GM21737 (cell line): ENCODE measurements around the gene IL12RB1.

Source experiments
- ATAC-seq: cut with Tn5 transposase; IDR thresholded peaks from one replicate; pipeline ENCODE4 v1.9.1; 2021; ENCODE audit warnings: mild to moderate bottlenecking, moderate library complexity; ENCODE audit not compliant: unreplicated experiment

The IL12RB1 gene

DNA sequence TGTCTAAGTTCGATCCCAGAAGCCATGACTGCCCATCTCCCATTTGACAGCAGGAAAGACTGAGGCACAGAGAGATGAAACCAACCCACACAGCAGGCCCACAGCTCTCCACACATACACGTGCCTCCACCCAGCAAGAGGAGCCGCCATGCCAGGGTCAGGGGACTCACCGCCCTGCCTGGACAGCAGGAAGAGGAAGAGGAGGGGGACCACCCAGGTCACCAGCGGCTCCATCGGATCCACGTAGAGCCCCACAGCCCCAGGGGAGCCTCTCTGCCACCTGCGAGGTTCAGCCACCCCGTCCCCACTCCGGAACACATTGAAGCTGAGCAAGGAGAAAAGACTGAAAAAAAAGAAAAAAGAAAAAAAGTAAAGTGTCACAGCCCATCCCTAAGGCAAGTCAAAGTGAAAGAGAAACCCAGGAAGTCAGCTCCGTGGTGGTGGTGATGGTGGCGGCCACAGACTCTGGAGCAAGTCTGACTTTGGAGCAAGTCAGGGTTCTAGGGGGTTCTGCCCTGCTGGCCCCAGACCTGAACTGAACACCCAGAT is at the start of gene IL12RB1:
TSS of gene IL12RB1 (minus strand) at position 345 of the 549 bp plus-strand sequence. CDS start at position 234, 111 bp downstream.
- no peak for ATAC-seq

DNA sequence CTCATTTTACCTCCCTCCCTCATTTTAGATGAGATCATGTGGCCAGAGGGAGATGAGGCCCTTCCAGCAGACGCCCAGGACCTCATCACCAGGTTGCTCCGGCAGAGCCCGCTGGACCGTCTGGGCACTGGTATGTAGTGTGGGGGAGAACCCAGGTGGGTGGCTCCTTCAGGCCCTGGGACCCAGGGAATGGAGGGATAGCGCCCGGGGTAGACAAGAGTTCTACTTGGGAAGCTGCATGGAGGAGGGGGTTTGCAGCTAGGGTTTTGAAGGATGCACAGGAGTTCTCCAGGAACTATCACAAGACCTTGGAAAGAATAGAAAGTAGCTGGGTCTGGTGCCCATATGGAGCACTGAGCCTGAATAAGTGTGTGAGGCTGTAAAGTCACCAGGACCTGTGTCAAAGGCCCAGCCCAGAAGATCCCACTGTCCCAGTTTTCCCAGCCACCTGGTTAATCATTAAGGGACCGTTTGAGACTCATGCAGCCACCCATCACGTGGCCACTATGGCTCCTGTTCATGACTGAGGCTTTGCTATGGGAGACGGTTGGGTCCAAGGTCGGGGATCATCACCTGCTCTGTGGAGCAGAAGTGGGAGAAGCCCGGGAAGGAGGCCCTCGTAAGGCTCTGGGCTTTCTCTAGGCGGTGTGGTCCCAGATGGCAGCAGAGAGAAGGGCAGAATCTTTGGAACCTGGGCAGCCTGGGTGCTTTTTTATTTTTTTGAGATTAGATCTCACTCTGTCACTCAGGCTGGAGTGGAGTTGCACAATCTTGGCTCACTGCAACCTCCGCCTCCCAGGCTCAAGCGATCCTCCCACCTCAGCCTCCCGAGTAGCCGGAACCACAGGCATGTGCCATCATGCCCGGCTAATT is 49.2 kb upstream of the IL12RB1 start:
- no peak for ATAC-seq

GRCh38 chr19:18131841-18132596 is 45.3 kb upstream of the IL12RB1 start:
- no peak for ATAC-seq

- ATAC-seq: no peak
These were observed 43.9 kb upstream of the IL12RB1 start for GRCh38 chr19:18130523-18131242.

DNA sequence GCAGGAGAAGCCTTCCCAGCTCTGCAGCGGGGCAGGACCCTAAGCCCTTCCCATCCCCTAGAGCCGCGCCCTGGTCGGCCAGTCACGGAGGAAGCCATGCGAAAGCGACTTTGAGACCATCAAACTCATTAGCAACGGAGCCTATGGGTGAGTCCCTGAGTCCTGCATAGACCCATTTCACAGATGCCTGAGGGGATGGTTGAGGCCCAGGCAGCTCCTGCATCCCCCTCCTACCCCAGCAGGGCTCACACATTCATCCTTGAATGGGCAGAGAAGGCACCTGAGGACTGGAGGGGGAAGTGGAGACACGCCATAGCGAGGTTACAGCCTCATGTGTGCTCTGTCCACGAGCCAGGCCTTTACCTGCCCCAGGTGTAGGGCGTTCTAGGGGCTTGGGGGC is 42.1 kb upstream of the IL12RB1 start:
- no peak for ATAC-seq

GRCh38 chr19:18128044-18128443 is 41.3 kb upstream of the IL12RB1 start:
- no peak for ATAC-seq

GRCh38 chr19:18126097-18126496 is 39.4 kb upstream of the IL12RB1 start:
- no peak for ATAC-seq

GRCh38 chr19:18123819-18124218 is 37.1 kb upstream of the IL12RB1 start:
- no peak for ATAC-seq

- no peak for ATAC-seq
These were observed 36.4 kb upstream of the IL12RB1 start for GRCh38 chr19:18122860-18123795.

DNA sequence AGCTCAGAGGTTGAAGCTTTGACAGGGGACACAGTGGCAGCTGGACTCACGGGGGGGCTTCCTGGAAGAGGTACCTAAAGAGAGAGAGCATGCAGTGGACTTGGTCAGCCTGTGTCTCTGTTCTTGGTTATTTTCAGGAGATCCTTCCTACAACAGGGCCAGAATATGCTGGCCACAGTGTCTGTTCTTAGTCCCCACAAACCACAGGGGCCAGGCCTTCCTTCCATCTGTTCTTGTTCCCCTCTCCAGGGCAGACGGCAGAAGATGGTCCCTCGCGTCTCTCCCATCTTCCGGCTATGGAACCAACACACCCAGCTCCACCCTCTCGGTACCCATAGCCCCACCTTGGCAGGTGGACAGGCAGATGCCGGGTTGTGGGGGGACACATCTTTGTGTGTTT is 35.7 kb upstream of the IL12RB1 start:
- ATAC-seq: no peak

DNA sequence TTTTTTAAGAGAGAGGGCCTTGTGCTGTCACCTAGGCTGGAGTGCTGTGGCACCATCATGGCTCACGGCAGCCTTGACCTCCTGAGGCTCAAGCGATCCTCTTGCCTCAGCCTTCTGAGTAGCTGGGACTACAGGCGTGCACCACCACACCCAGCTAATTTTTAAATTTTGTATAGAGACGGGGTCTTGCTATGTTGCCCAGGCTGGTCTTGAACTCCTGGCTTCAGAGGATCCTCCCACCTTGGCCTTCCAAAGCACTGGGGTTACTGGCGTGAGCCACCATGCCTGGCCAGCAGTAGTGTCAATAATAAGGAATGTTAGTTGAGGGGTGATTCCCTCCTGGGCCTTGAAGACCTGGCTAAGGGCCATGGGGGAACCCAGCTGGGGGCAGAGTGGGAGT is 34.4 kb upstream of the IL12RB1 start:
- ATAC-seq: no peak

GRCh38 chr19:18120127-18120526 is 33.4 kb upstream of the IL12RB1 start:
- no peak for ATAC-seq

- ATAC-seq: no peak
These were observed 33.0 kb upstream of the IL12RB1 start for GRCh38 chr19:18119717-18120105.

GRCh38 chr19:18119013-18119716 is 32.4 kb upstream of the IL12RB1 start:
- ATAC-seq: no peak

DNA sequence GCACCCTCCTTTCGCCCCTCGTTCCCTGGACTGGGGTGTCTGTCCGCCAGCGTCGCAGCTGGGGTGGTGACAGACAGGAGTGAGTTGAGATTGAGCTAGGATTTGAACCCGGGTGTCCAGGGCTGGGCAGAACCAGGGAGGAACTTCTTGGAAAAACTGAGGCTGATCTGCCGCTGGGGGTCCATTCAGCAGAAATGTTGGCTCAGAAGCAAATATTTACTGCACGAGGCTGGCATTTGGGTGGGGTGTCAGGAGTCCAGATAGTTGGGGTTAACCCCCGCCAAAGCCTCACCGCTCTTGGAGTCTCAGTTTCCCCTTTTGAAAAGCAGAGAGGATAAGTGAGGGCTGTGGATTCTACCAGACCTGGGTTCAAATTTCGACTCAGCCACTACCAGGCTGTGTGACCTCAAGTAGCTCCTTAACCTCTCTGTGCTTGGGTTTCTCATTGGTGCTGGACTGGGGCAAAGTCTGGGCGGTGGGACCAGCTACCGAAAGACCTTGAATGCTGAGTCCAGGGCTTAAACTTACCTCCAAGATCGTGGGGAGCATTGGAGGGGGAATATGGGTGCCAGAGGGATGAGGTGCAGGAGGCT is 31.8 kb upstream of the IL12RB1 start:
- ATAC-seq: peak; percentile 3

DNA sequence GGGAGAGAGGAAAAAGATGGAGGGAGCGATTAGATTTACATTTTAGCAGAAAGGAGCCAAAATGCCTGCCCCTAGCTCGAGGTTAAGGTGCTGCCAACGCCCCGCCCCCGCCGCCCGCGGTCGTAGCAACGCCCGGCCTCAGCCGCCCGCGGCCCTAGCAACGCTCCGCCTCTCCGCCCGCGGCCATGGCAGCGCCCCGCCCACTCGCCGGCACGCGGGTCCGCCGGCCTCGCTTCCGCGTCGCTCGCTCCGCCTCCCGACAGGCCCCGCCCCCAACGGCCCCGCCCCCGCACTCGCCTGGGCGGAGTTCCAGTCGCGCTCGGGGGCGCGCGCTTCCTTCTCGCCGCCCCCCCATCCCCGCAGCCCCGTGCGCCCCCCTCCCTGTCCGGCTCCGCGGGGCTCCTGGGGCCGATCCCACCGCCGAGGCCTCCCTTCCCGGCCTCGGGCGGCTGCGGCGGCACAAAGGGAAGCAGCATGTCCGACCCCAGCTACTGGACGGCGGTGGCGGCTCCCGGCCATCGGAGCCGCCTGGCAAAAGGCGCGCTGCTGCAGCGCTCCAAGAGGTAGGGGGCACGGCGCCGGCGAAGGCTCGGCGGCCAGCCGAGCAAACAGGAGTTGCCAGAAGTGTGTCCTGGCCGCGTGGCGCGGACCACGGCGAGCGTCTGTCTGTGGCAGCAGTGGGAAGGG is 31.1 kb upstream of the IL12RB1 start:
- peak; percentile 84 for ATAC-seq

DNA sequence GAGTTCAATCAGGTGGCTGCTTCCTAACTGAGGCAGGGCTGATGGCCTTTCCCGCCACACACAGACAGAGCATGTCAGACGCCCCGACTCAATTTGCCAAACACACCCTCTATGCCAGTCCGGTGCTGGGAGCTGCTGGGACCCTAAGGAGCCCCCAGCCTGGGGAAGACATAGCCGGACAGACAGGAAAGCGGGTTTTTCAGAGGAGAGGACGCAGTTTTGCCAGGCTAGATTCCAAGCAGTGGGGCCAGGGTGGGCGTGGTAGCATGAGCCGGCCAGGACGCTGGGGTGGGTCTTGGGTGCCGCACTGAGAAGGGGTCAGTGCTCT is 30.6 kb upstream of the IL12RB1 start:
- peak; percentile 1 for ATAC-seq

DNA sequence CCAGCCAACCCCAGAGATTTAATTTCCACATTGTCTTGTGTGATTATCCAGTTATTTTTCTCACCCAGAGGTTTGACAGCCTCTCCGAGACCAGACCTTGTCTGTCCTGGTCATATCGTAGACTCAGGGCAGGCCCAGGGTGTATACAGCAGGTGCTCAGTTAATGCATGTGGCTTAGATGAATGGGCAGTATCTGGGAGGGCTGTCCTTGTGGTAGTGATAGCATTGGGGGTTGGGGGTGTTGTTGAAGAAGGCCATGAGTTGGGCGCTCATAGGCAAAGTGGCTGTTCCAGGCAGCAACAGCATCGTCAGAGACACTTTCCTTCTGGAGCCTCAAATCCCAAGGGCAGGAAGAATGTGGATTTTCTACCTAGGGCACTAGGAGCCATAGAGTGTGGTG is 27.7 kb upstream of the IL12RB1 start:
- ATAC-seq: no peak

- no peak for ATAC-seq
These were observed 27.1 kb upstream of the IL12RB1 start for GRCh38 chr19:18113827-18114226.
